ENCODE measurements around the gene LRRC32.

DNA sequence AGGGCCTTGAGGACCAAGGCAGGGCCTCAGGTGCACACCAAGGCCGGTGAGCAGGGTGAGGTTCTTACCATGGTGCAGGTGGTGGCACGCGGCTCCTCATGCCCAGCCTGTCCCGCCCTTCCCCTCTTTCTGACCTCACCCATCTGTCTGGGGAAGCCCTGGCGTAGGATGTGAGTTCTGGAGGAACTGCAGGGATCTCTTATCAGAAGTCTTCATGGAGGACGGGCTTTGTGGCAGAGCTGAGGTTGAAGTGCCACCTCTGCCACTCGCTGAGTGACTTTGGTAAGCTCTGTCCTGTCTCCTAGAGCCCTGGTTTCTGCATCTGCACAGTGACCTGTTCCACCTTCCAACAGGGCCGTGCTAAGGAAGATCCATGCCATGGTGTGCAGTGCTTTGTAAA lies 49.1 kb downstream of the LRRC32 start:
- TF ChIP-seq CTCF (IDR thresholded peaks at IDR 0.05) (no peak), EP300 (IDR thresholded peaks at IDR 0.05) (no peak), POLR2A (IDR thresholded peaks at IDR 0.05) (no peak)

Measured in sigmoid colon (tissue), 4 donors.